GM20000 (cell line): ENCODE data around the gene NR6A1.

Experiments used
- DNase-seq: peaks from one replicate; pipeline ENCODE4 v3.0.0; 2012; ENCODE audit warnings: low spot score
- TF ChIP-seq, protein P1 (sequence below): IDR thresholded peaks from 2 replicates; pipeline ENCODE4 v1.5.1; 2012; ENCODE audit warnings: mild to moderate bottlenecking, control low read depth; ENCODE audit errors: extremely low read depth, missing control alignments

NR6A1 gene

DNA sequence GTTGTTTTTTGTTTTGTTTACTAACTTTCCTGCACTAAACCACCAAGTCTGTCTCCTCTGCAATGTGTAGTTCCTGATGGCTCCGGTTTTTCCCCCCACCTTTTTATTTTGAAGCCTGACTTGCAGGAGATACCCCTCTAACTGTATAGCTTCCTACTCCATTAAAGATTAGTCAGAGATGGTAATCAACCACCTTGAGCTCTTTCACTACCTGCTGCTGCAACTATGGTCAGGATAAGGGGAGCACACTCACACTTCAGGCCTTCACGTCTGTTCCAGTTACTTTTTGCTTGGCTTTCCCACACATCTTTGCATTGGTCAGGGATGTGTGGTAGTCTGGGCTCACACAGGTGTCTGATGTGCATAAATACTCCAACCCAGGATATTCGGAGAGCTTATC is 63.4 kb downstream of the NR6A1 start:
- no peak for DNase-seq
- TF ChIP-seq, protein P1, sequence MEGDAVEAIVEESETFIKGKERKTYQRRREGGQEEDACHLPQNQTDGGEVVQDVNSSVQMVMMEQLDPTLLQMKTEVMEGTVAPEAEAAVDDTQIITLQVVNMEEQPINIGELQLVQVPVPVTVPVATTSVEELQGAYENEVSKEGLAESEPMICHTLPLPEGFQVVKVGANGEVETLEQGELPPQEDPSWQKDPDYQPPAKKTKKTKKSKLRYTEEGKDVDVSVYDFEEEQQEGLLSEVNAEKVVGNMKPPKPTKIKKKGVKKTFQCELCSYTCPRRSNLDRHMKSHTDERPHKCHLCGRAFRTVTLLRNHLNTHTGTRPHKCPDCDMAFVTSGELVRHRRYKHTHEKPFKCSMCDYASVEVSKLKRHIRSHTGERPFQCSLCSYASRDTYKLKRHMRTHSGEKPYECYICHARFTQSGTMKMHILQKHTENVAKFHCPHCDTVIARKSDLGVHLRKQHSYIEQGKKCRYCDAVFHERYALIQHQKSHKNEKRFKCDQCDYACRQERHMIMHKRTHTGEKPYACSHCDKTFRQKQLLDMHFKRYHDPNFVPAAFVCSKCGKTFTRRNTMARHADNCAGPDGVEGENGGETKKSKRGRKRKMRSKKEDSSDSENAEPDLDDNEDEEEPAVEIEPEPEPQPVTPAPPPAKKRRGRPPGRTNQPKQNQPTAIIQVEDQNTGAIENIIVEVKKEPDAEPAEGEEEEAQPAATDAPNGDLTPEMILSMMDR, result no peak

DNA sequence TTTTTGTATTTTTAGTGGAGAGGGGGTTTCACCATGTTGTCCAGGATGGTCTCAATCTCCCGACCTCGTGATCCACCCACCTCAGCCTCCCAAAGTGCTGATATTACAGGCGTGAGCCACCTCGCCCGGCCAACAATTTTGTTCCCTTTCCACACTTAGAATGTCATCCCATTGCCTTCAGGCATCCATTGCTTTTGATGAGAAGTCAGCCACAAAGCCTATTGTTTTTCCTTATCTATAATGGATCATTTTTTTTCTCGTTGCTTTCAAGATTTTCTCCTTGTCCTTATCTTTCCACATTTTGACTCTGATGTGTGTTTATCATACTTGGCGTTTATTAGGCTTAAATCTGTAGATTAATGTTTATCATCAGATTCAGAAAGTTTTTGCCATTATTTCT is 64.4 kb downstream of the NR6A1 start:
- DNase-seq, result no peak
- TF ChIP-seq, protein P1, result no peak

DNA sequence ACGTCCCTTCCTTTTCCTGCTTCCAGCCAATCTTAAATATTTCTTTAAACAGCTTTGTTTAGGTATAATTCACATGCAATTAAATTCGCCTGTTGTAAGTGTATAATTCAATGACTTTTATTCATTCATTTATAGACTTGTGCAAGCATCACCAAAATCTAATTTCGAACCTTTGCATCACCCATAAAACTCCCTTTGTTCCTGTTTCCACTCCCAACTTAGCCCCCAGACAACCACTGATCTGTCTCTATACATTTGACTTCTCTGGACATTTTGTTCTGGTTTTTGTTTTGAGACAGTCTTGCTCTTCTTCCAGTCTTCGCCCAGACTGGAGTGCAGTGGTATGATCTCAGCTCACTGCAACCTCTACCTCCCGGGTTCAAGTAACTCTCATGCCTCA is 71.5 kb downstream of the NR6A1 start:
- TF ChIP-seq, protein P1, result no peak
- DNase-seq, result no peak

GRCh38 chr9:124698265-124698664 is 72.8 kb downstream of the NR6A1 start:
- TF ChIP-seq, protein P1, result no peak
- DNase-seq, result no peak

GRCh38 chr9:124697326-124698200 is 73.5 kb downstream of the NR6A1 start:
- TF ChIP-seq, protein P1, result no peak
- no peak for DNase-seq

DNA sequence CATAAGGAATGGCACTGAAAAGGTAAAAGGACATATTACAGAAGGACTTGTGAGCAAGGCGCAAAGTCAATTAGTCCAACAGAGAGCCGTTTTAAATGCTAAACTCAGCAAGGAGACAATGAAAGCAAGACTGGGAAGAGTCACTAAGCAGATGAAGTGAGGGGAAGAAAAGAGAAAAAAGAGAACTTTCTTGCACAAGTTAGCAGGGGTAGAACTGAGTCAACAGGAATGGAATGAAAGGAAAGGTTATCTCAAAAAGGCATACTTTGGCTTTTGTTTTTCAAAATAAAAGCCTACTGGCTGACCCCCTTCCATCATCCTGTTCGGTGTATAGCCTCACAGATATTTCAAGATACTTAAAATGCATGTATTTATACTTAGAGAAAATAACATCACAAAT is 75.0 kb downstream of the NR6A1 start:
- DNase-seq, result no peak

DNA sequence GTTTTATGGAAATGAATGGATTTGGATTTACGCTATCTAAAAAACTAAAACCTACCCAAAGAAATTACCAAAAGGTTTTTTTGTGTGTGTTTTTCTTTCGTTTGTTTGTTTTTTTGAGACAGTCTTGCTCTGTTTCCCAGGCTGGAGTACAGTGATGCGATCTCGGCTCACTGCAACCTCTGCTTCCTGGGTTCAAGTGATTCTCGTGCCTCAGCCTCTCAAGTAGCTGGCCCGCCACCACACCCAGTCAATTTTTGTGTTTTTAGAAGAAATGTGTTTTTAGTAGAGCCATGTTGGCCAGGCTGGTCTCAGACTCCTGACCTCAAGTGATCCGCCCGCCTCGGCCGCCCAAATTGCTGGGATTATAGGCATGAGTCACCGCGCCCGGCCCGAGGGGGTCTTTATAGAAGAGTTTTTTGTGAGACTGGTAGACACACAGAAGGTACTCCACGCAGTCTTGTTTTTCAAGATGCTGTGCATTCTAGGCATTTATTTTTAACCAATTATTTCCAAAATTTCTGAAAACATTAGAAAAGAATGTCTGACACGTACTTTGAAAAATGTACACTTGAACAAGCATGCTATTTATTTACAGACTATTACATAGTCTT is 75.7 kb downstream of the NR6A1 start:
- TF ChIP-seq, protein P1, result no peak
- no peak for DNase-seq

More for the DNA sequence above, 75.0 kb downstream of the NR6A1 start:
- TF ChIP-seq, protein P1, result no peak
